ENCODE results near the gene ZIM2. TPM values are rescaled to one million over a fixed set of nuclear protein-coding genes. Genes with fewer than 3 reads are reported as not detected.

Gene ZIM2
- total and polyA plus RNA-seq, 2 donors (not counting 1 experiment from before 2014, with no cell fraction given): not detected

DNA sequence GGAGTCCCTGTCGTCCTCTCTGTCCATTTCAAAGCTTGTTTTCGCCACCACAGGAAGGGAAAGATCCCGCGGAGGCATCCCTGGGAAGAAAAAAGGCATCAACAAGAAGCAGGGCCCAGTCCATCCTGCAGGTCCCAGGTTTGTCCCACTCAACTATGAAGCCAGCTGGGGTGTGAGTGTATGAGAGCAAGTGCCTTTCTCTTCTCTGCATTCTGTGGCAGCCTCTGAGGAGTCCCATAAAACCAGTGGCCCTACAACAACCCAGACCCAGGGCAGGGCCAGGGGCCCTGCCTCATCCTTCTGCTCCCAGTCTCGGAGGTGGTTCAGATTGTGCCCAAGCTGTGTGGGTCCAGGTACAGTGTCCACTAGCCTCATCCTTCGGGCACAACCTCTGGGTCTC is 18.9 kb downstream of the ZIM2 start:
- H3K9me3 Mint-ChIP-seq (ENCODE audit: insufficient read depth): peaks cover 6% of the 10 kb centered on the region
- 85% methylated on average over 6 of the region's 6 CpGs for WGBS (ENCODE audit: insufficient coverage)
- no peak overlapping the region for H3K4me3 Mint-ChIP-seq
- ATAC-seq (ENCODE audit: low read depth): no peak
- Histone ChIP-seq H3K4me3 (ENCODE audit: control extremely low read depth in 1 of 5, extremely low read depth in 1 of 5, insufficient read depth in 1 of 5, low read depth in 2 of 5, low read length in 4 of 5) (no peak overlapping the region), H3K9me3 (ENCODE audit: control extremely low read depth in 1 of 3, control insufficient read depth in 2 of 3, insufficient read depth in 1 of 3, low read length in 2 of 3) (peaks cover 0 to 31% (median 4%) of the 10 kb centered on the region in 3 donors), H3K4me2 (replicated peaks; ENCODE audit: low read depth, low read length, poor library complexity, severe bottlenecking) (no peak overlapping the region), H2AFZ (ENCODE audit: insufficient read depth, low read depth, low read length, poor library complexity, severe bottlenecking) (no peak overlapping the region), H4K20me1 (ENCODE audit: control insufficient read depth, insufficient read depth, low read length, poor library complexity, severe bottlenecking) (no peaks in the 10 kb centered on the region), H3K27ac (ENCODE audit: low read length in 2 of 2) (no peak overlapping the region), H3K4me1 (ENCODE audit: control insufficient read depth in 2 of 2, insufficient read depth in 2 of 2, low read length in 2 of 2) (no peaks in the 10 kb centered on the region), H3K9ac (ENCODE audit: low read length) (no peak overlapping the region), H3K27me3 (replicated peaks in 1 of 4; ENCODE audit: control extremely low read depth in 1 of 4, control insufficient read depth in 3 of 4, insufficient read depth in 4 of 4, low read length in 3 of 4) (no peaks in the 10 kb centered on the region), H3K36me3 (replicated peaks in 1 of 2; ENCODE audit: control extremely low read depth in 1 of 2, control insufficient read depth in 1 of 2, extremely low read depth in 1 of 2, insufficient read depth in 2 of 2, low read length in 1 of 2) (no peaks in the 10 kb centered on the region), H3K79me2 (ENCODE audit: control insufficient read depth, insufficient read depth, low read length) (no peaks in the 10 kb centered on the region)
- no peak for DNase-seq
- intact Hi-C loops (cut with micrococcal nuclease): no loop called here
- no peaks in the 10 kb centered on the region for H3K4me1 Mint-ChIP-seq
- TF ChIP-seq, protein P1, sequence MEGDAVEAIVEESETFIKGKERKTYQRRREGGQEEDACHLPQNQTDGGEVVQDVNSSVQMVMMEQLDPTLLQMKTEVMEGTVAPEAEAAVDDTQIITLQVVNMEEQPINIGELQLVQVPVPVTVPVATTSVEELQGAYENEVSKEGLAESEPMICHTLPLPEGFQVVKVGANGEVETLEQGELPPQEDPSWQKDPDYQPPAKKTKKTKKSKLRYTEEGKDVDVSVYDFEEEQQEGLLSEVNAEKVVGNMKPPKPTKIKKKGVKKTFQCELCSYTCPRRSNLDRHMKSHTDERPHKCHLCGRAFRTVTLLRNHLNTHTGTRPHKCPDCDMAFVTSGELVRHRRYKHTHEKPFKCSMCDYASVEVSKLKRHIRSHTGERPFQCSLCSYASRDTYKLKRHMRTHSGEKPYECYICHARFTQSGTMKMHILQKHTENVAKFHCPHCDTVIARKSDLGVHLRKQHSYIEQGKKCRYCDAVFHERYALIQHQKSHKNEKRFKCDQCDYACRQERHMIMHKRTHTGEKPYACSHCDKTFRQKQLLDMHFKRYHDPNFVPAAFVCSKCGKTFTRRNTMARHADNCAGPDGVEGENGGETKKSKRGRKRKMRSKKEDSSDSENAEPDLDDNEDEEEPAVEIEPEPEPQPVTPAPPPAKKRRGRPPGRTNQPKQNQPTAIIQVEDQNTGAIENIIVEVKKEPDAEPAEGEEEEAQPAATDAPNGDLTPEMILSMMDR (IDR thresholded peaks at IDR 0.05): no peak
- no peak for TF ChIP-seq EZH2 (IDR thresholded peaks at IDR 0.05; ENCODE audit: borderline replicate concordance, insufficient read depth, low read depth, low read length, poor library complexity, severe bottlenecking)
- CTCF ChIA-PET: no interaction called here
- H3K27ac Mint-ChIP-seq: no peak overlapping the region
- no peaks in the 10 kb centered on the region for H3K27me3 Mint-ChIP-seq
- POLR2A ChIA-PET: no interaction called here

DNA sequence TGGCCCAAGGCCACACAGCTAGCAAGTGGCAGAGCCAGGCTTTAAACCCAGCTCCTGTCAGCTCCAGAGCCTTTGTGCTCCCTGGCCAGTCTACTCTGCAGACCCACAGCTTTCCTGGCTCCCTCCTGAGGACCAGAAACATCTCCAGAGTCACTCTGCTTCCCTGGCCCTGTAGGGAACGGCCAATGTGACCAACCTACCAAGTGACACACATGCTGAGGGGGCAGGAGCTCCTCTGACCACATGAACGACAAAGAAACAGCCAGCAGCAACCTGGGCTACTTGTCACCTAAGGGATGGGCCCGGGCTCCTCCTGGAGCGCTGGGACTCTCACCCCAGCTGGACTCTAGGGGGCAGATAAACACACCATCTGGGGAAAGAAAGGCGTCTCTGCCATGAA is 19.3 kb downstream of the ZIM2 start:
- no peak overlapping the region for H2AFZ ChIP-seq (ENCODE audit: insufficient read depth, low read depth, low read length, poor library complexity, severe bottlenecking)
- TF ChIP-seq, protein P1 (IDR thresholded peaks at IDR 0.05): no peak
- TF ChIP-seq EZH2 (IDR thresholded peaks at IDR 0.05; ENCODE audit: borderline replicate concordance, insufficient read depth, low read depth, low read length, poor library complexity, severe bottlenecking): no peak
- no peaks in the 10 kb centered on the region for H3K79me2 ChIP-seq (ENCODE audit: control insufficient read depth, insufficient read depth, low read length)
- no peak overlapping the region for H3K4me2 ChIP-seq (replicated peaks; ENCODE audit: low read depth, low read length, poor library complexity, severe bottlenecking)
- H3K4me1 Mint-ChIP-seq: no peaks in the 10 kb centered on the region
- no peaks in the 10 kb centered on the region for H4K20me1 ChIP-seq (ENCODE audit: control insufficient read depth, insufficient read depth, low read length, poor library complexity, severe bottlenecking)
- ATAC-seq (ENCODE audit: low read depth) (no peak), DNase-seq (no peak)
- intact Hi-C loops (cut with micrococcal nuclease): no loop called here
- no peaks in the 10 kb centered on the region for H3K4me1 ChIP-seq (ENCODE audit: control insufficient read depth in 2 of 2, insufficient read depth in 2 of 2, low read length in 2 of 2)
- H3K27ac Mint-ChIP-seq: no peak overlapping the region
- H3K27me3 Mint-ChIP-seq: no peaks in the 10 kb centered on the region
- H3K27me3 ChIP-seq (replicated peaks in 1 of 4; ENCODE audit: control extremely low read depth in 1 of 4, control insufficient read depth in 3 of 4, insufficient read depth in 4 of 4, low read length in 3 of 4): no peaks in the 10 kb centered on the region
- H3K9me3 Mint-ChIP-seq (ENCODE audit: insufficient read depth): peaks cover 9% of the 10 kb centered on the region
- peaks cover 0 to 31% (median 4%) of the 10 kb centered on the region in 3 donors for H3K9me3 ChIP-seq (ENCODE audit: control extremely low read depth in 1 of 3, control insufficient read depth in 2 of 3, insufficient read depth in 1 of 3, low read length in 2 of 3)
- no peaks in the 10 kb centered on the region for H3K36me3 ChIP-seq (replicated peaks in 1 of 2; ENCODE audit: control extremely low read depth in 1 of 2, control insufficient read depth in 1 of 2, extremely low read depth in 1 of 2, insufficient read depth in 2 of 2, low read length in 1 of 2)
- no peak overlapping the region for H3K9ac ChIP-seq (ENCODE audit: low read length)
- H3K4me3 ChIP-seq (ENCODE audit: control extremely low read depth in 1 of 5, extremely low read depth in 1 of 5, insufficient read depth in 1 of 5, low read depth in 2 of 5, low read length in 4 of 5): no peak overlapping the region
- WGBS (ENCODE audit: insufficient coverage): 65% methylated on average over 5 of the region's 5 CpGs
- no peak overlapping the region for H3K27ac ChIP-seq (ENCODE audit: low read length in 2 of 2)
- CTCF ChIA-PET: no interaction called here
- H3K4me3 Mint-ChIP-seq: no peak overlapping the region
- POLR2A ChIA-PET: no interaction called here
